HepG2 (cell line): ENCODE results near the gene TGM1. TPM values are rescaled to one million over a fixed set of nuclear protein-coding genes. Genes with fewer than 3 reads are reported as not detected.

Experiments
- ATAC-seq: fragments of 200-7000 bp; cut with Tn5 transposase; 3 replicates; pipeline ENCODE4 v1.9.1; 2020; ENCODE audit warnings: mild to moderate bottlenecking, moderate library complexity
- BruUV-seq: library from RNA; stranded (reverse); fragments of 400-500 nt; replicated peaks from 2 replicates; lab custom pipeline; 2021; lab: Mats Ljungman, UMichigan
- CTCF ChIA-PET: fragments of 300-600 bp; formaldehyde crosslinking; extraction: SDS; loops from one replicate; lab custom pipeline; 2021; ENCODE audit warnings: low total read pairs, inconsistent platforms, low intra/inter-chr PET ratio; lab: Yijun Ruan, JAX
- POLR2A ChIA-PET: fragments of 350-600 bp; sonication (Branson Sonifier 250); formaldehyde crosslinking; loops from one replicate; lab custom pipeline; 2020; ENCODE audit warnings: antibody characterized with exemption, inconsistent platforms; lab: Yijun Ruan, JAX
- DNase-seq: peaks from one replicate; pipeline ENCODE4 v3.0.0-alpha.2; 2015; ENCODE audit warnings: low spot score
- FAIRE-seq: peaks from 3 replicates; lab custom pipeline; 2011; peaks lifted over from hg19 to GRCh38; lab: Jason Lieb, UNC
- H2AFZ ChIP-seq: one replicate; pipeline ENCODE4 v1.6.1; 2011; ENCODE audit warnings: low read length, inconsistent platforms
- H3K27ac ChIP-seq: fragments of 300-600 bp; 3 replicates; pipeline ENCODE4 v1.8.0; 2011; ENCODE audit warnings: mixed run types, mild to moderate bottlenecking, mixed read lengths, low read length, inconsistent platforms; ENCODE audit not compliant: insufficient read depth; ENCODE audit errors: extremely low read length
- H3K27me3 ChIP-seq, 2 experiments: fragments of 200-600 bp in 1 of 2; 2 replicates in 1 of 2; 3 replicates in 1 of 2; pipeline versions ENCODE4 v1.6.0 to v1.8.0; 2011; ENCODE audit warnings: low read length in 2 of 2, mild to moderate bottlenecking in 2 of 2, moderate library complexity in 2 of 2, inconsistent platforms in 1 of 2; ENCODE audit not compliant: insufficient read depth in 2 of 2, control insufficient read depth in 1 of 2
- H3K36me3 ChIP-seq, 2 experiments: fragments of 200-600 bp in 1 of 2; replicated peaks in 1 of 2; 2 replicates in 1 of 2; 3 replicates in 1 of 2; pipeline versions ENCODE4 v1.5.1 to v1.8.0; 2011; ENCODE audit warnings: low read length in 2 of 2, inconsistent platforms in 1 of 2; ENCODE audit not compliant: insufficient read depth in 2 of 2, control insufficient read depth in 1 of 2
- H3K4me1 ChIP-seq: 2 replicates; pipeline ENCODE4 v1.5.1; 2012; ENCODE audit warnings: low read length, inconsistent platforms; ENCODE audit not compliant: insufficient read depth
- H3K4me2 ChIP-seq: 2 replicates; pipeline ENCODE4 v1.6.0; 2011; ENCODE audit warnings: low read depth, low read length, inconsistent platforms
- H3K4me3 ChIP-seq, 3 experiments: fragments of 200-600 bp in 1 of 3; sonication (generic), shearing (Covaris generic) in 1 of 3; replicated peaks in 1 of 3; 2 replicates each; pipeline ENCODE4 v1.5.1; 2011 to 2016; ENCODE audit warnings: low read length in 3 of 3, inconsistent platforms in 2 of 3, low read depth in 2 of 3, mild to moderate bottlenecking in 2 of 3, control low read depth in 1 of 3, mixed read lengths in 1 of 3; ENCODE audit not compliant: insufficient read depth in 1 of 3
- H3K79me2 ChIP-seq: one replicate; pipeline ENCODE4 v1.6.1; 2011; ENCODE audit warnings: low read length, inconsistent platforms; ENCODE audit not compliant: insufficient read depth
- H3K9ac ChIP-seq: 2 replicates; pipeline ENCODE4 v1.6.0; 2011; ENCODE audit warnings: mild to moderate bottlenecking, low read depth, low read length, inconsistent platforms; ENCODE audit not compliant: insufficient read depth
- H3K9me3 ChIP-seq: 2 replicates; pipeline ENCODE4 v1.5.1; 2012; ENCODE audit warnings: mild to moderate bottlenecking, low read length
- H4K20me1 ChIP-seq: 2 replicates; pipeline ENCODE4 v1.6.0; 2011; ENCODE audit warnings: inconsistent platforms, mild to moderate bottlenecking, low read length, moderate library complexity; ENCODE audit not compliant: insufficient read depth
- ATRX ChIP-seq: sonication (generic); formaldehyde crosslinking; IDR thresholded peaks from 2 replicates; pipeline ENCODE4 v1.4.0; 2020; ENCODE audit warnings: missing genetic modification reagents, borderline replicate concordance
- FOXA1 ChIP-seq, 2 experiments: fragments of 450-650 bp in 1 of 2; sonication (generic) in 1 of 2; formaldehyde crosslinking in 1 of 2; IDR thresholded peaks; 2 replicates each; pipeline versions ENCODE4 v1.4.0 to v1.6.1; 2016 to 2020; ENCODE audit warnings: missing genetic modification reagents in 1 of 2
- HIVEP1 ChIP-seq: sonication (generic); formaldehyde crosslinking; IDR thresholded peaks from 2 replicates; pipeline ENCODE4 v1.4.0; 2020; ENCODE audit warnings: mild to moderate bottlenecking, missing genetic modification reagents
- IRX3 ChIP-seq: sonication (generic); formaldehyde crosslinking; IDR thresholded peaks from 2 replicates; pipeline ENCODE4 v1.8.1; 2023; ENCODE audit warnings: mild to moderate bottlenecking, low read depth, missing genetic modification reagents, borderline replicate concordance
- KDM5B ChIP-seq: sonication (generic); formaldehyde crosslinking; IDR thresholded peaks from 2 replicates; pipeline ENCODE4 v1.4.0; 2020; ENCODE audit warnings: missing genetic modification reagents, mild to moderate bottlenecking, borderline replicate concordance
- POLR2G ChIP-seq: fragments of 200-400 bp; formaldehyde crosslinking; IDR thresholded peaks from 2 replicates; pipeline ENCODE4 v1.6.1; 2018; ENCODE audit warnings: mild to moderate bottlenecking, low read depth, low read length, moderate library complexity
- RBFOX2 ChIP-seq: fragments of 200-400 bp; formaldehyde crosslinking; IDR thresholded peaks from 2 replicates; pipeline ENCODE4 v1.6.1; 2017; ENCODE audit warnings: low read depth, mild to moderate bottlenecking, low read length
- SP4 ChIP-seq: sonication (generic); formaldehyde crosslinking; IDR thresholded peaks from 2 replicates; pipeline ENCODE4 v1.8.1; 2023; ENCODE audit warnings: mild to moderate bottlenecking, missing genetic modification reagents
- TMF1 ChIP-seq: sonication (generic); formaldehyde crosslinking; IDR thresholded peaks from 2 replicates; pipeline ENCODE4 v1.8.1; 2022; ENCODE audit warnings: low read depth, missing genetic modification reagents
- ZC3H13 ChIP-seq: sonication (generic); formaldehyde crosslinking; IDR thresholded peaks from 2 replicates; pipeline ENCODE4 v1.8.1; 2023; ENCODE audit warnings: mild to moderate bottlenecking, missing genetic modification reagents, moderate library complexity
- ZNF333 ChIP-seq: sonication (generic); formaldehyde crosslinking; IDR thresholded peaks from 2 replicates; pipeline ENCODE4 v1.4.0; 2020; ENCODE audit warnings: mild to moderate bottlenecking, missing genetic modification reagents, borderline replicate concordance
- ZNF354B ChIP-seq: sonication (generic); formaldehyde crosslinking; IDR thresholded peaks from 2 replicates; pipeline ENCODE4 v1.8.0; 2022; ENCODE audit warnings: mild to moderate bottlenecking, missing genetic modification reagents
- ZNF737 ChIP-seq: sonication (generic); formaldehyde crosslinking; IDR thresholded peaks from 2 replicates; pipeline ENCODE4 v1.5.0; 2020; ENCODE audit warnings: missing genetic modification reagents, mild to moderate bottlenecking, borderline replicate concordance
- ZNF839 ChIP-seq: sonication (generic); formaldehyde crosslinking; IDR thresholded peaks from 2 replicates; pipeline ENCODE4 v1.4.0; 2020; ENCODE audit warnings: missing genetic modification reagents, mild to moderate bottlenecking, borderline replicate concordance
- ZNF850 ChIP-seq: sonication (generic); formaldehyde crosslinking; conservative IDR thresholded peaks from 2 replicates; pipeline ENCODE4 v1.9.0; 2021; ENCODE audit warnings: mild to moderate bottlenecking, missing genetic modification reagents
- ZSCAN9 ChIP-seq: IDR thresholded peaks from 2 replicates; pipeline ENCODE4 v1.6.1; 2016; ENCODE audit warnings: borderline replicate concordance
- WGBS: methylation state at CpG from one replicate; pipeline ENCODE4 v1.1.6; 2017; ENCODE audit warnings: low lambda C conversion rate; 5-methylcytosine and 5-hydroxymethylcytosine counted together
- in situ Hi-C: cut with HindIII; loops from 2 replicates; pipeline ENCODE4 v1.10.0; 2017; ENCODE audit warnings: low pct_unique_long_range_greater_than_20kb; ENCODE audit not compliant: extremely low pct_ligation_motif_present
- intact Hi-C: fragments of 100-400 bp; cut with micrococcal nuclease; formaldehyde crosslinking; loops from one replicate; pipeline ENCODE4 v1.10.0; 2022; ENCODE audit not compliant: unreplicated experiment
- polyA plus RNA-seq, 8 experiments: library from polyadenylated mRNA; depleted of rRNA in 3 of 8; stranded (reverse) in 7 of 8; unstranded in 1 of 8; fragments of >200 nt; fragmentation: Illumina TruSeq in 4 of 8; extraction: Trizol in 4 of 8; gene quantifications; 2 replicates each; pipeline versions ENCODE4 v1.2.1 to v1.2.3, GENCODE V29; 2011 to 2016; ENCODE audit warnings: low read depth in 4 of 8, missing spikeins in 1 of 8, mixed read lengths in 1 of 8; ENCODE audit not compliant: insufficient read depth in 1 of 8
- total RNA-seq, 5 experiments: library from RNA; depleted of rRNA; stranded (reverse); fragments of >200 nt; fragmentation: Illumina TruSeq; extraction: Trizol; gene quantifications; 2 replicates each; pipeline ENCODE4 v1.2.3, GENCODE V29; 2016; ENCODE audit warnings: low read depth in 1 of 5
- TF ChIP-seq, protein P1 (sequence below): sonication (generic); formaldehyde crosslinking; IDR thresholded peaks from 2 replicates; pipeline ENCODE4 v1.8.0; 2022; ENCODE audit warnings: mild to moderate bottlenecking, missing genetic modification reagents
- TF ChIP-seq, protein P2 (sequence below): sonication (generic); formaldehyde crosslinking; IDR thresholded peaks from 2 replicates; pipeline ENCODE4 v1.5.0; 2020; ENCODE audit warnings: missing genetic modification reagents

TGM1 gene
- total and polyA plus RNA-seq, 2 of the 13 experiments (the other 11 are each of a cell fraction or from before 2014, with no cell fraction given): 3.2 to 10.6 TPM

DNA sequence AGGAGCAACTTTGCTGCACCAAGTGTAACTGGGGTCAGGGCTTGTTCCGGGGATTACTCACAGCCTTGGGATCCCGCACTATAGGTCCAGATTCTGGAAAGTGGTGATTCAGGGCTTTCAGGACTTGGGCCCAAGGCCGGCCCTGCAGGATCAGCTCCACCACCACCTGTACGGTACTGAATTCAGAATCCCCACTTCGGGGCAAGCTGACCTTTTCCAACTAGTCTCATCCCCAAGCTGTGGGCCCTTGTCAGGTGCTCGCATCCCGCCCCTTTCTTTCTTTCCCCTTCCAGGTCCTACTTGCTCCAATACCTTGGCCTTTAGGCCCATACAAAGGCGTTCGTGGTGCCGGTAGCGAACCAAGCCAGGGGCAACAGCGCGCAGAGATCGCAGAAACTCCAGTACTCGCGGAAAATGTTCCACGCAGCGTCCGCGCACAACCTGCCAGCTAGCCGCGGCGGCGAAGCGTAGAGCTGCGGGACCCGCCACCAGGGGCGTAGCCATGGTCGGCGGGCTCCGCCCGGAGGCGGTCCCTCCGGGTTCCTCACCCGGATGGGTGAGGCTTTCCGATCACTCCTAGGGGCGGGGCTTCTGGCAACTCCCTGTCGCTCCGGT is 21.0 kb downstream of the TGM1 start (continued):
- TF ChIP-seq, protein P1, sequence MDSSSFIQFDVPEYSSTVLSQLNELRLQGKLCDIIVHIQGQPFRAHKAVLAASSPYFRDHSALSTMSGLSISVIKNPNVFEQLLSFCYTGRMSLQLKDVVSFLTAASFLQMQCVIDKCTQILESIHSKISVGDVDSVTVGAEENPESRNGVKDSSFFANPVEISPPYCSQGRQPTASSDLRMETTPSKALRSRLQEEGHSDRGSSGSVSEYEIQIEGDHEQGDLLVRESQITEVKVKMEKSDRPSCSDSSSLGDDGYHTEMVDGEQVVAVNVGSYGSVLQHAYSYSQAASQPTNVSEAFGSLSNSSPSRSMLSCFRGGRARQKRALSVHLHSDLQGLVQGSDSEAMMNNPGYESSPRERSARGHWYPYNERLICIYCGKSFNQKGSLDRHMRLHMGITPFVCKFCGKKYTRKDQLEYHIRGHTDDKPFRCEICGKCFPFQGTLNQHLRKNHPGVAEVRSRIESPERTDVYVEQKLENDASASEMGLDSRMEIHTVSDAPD: peak; percentile 18; the same call in 1 of the 2 replicates

DNA sequence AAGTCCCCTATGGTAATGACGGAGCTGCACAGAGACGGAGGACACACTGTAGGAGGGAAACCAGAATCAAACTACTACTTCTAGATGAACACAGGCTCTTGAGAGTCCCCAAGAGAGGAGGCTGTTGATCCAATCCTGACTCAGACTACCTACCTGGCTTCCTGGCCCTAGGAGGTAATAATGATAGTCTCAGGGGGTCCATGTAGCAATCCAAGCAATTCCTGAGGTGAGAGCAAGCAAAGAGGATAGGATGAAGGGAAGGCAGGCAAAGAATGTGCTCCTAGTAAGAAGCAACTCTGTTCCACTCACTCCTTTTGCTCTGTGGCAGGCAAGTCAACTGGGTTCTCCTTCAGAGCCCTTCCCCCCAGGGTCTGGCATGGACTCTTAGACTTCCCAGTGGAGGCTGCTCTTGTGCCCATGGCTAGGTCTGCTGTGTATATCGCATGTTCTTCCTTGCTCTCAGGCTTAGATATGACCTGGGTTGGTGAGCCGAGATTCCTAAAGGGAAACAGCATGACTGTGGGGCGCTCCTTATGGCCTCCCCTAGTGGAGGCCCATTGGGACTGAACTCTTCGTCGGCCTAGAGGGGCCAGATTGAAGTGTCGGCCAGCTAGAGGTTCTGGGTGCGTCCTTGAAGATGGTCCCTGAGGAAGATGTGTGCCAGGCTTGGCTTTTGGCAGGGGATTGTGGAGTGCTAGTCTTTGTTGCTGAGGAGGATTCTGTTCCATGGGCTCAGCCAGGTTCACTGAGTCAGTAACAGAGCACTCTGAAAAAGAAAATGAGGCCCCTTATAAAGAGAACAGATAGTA is 22.7 kb downstream of the TGM1 start:
- H3K36me3 ChIP-seq: peaks cover 41 to 58% of the 10 kb centered on the region in 2 experiments
- intact Hi-C loops: no loop called here
- in situ Hi-C loops: loop anchor here (5.0 to 10.0 kb wide), 2 partner anchors 57 to 194 kb away; partner anchors contain the start of genes DHRS1 and NOP9
- TF ChIP-seq, protein P2, sequence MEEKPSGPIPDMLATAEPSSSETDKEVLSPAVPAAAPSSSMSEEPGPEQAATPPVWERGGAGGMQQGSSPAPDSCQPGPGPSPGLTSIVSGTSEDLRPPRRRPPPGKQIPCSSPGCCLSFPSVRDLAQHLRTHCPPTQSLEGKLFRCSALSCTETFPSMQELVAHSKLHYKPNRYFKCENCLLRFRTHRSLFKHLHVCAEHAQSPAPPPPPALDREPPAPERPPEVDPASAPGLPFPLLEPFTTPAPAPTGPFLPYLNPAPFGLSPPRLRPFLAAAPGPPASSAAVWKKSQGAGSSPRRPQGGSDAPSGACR: no peak
- peak; percentile 40; the same call in 1 of the 2 replicates for TF ChIP-seq RBFOX2
- 0 out of 2 replicates have a peak, but pooled peaks have one; percentile 78 for TF ChIP-seq ZNF333 (CRISPR knock-in tag)
- TF ChIP-seq KDM5B: 0 out of 2 replicates have a peak, but pooled peaks have one; percentile 54
- TF ChIP-seq ZNF850: no peak
- peak; percentile 87; the same call in 1 of the 2 replicates for TF ChIP-seq ATRX (CRISPR knock-in tag)
- no peak for TF ChIP-seq ZNF839
- peak; percentile 7; the same call in 1 of the 2 replicates for TF ChIP-seq HIVEP1
- 0 out of 2 replicates have a peak, but pooled peaks have one; percentile 57 for TF ChIP-seq ZNF354B (CRISPR knock-in tag)
- no peak for TF ChIP-seq FOXA1 (IDR thresholded peaks at IDR 0.05)
- TF ChIP-seq FOXA1 (CRISPR knock-in tag; IDR thresholded peaks at IDR 0.05): no peak
- 0 out of 2 replicates have a peak, but pooled peaks have one; percentile 37 for TF ChIP-seq IRX3 (CRISPR knock-in tag)
- 0 out of 2 replicates have a peak, but pooled peaks have one; percentile 43 for TF ChIP-seq TMF1 (CRISPR knock-in tag)
- peak; percentile 23; the same call in 1 of the 2 replicates for TF ChIP-seq POLR2G
- TF ChIP-seq SP4 (CRISPR knock-in tag): peak; percentile 24; the same call in 1 of the 2 replicates
- TF ChIP-seq ZNF737 (CRISPR knock-in tag): peak; percentile 67; the same call in 1 of the 2 replicates
- no peak for TF ChIP-seq ZSCAN9
- TF ChIP-seq ZC3H13 (CRISPR knock-in tag): peak; percentile 25; the same call in 1 of the 2 replicates

More for the DNA sequence above, 22.7 kb downstream of the TGM1 start:
- Histone ChIP-seq H3K79me2 (peaks cover 12% of the 10 kb centered on the region), H3K4me2 (no peak overlapping the region), H3K4me3 (no peak overlapping the region), H3K9ac (no peak overlapping the region), H3K27ac (no peak overlapping the region), H4K20me1 (0 out of 2 replicates have a peak, but pooled peaks cover 3% of the 10 kb centered on the region), H2AFZ (no peak overlapping the region), H3K4me1 (peaks cover 45% of the 10 kb centered on the region), H3K27me3 (no peaks in the 10 kb centered on the region; a peak in 1 of 5 replicates), H3K9me3 (no peaks in the 10 kb centered on the region)
- WGBS: 97% methylated on average over 9 of the region's 9 CpGs
- FAIRE-seq (no peak), ATAC-seq (no peak), DNase-seq (no peak)
- no TSS peak for BruUV-seq
- POLR2A ChIA-PET: interaction anchor here (0.7 to 18.0 kb wide), 9 partner anchors 7 to 190 kb away, joined by 4 to 850 read pairs (median 62); partner anchors contain the start of genes CBLN3, CHMP4A, CIDEB and DCAF11
- CTCF ChIA-PET: interaction anchor here (1.3 kb wide), 1 partner anchor 56 kb away, joined by 3 read pairs; no protein-coding TSS in a partner anchor
